Type B pancreatic cell (in vitro differentiated cells): Measurements from ENCODE around the gene ZCCHC7. TPM values are rescaled to one million over a fixed set of nuclear protein-coding genes. Genes with fewer than 3 reads are reported as not detected.
A peak's percentile ranks its signal among the peaks of the same experiment; 100 is the strongest.
"Not testable (repeated sequence)": the region's sequence is repeated elsewhere in the genome, so short reads cannot be mapped to it uniquely, and the experiment has no call there.

Experiments used
- DNase-seq: peaks from one replicate; pipeline ENCODE4 v3.0.0; 2021; ENCODE audit warnings: mixed read lengths; ENCODE audit not compliant: unreplicated experiment; ENCODE audit errors: extremely low spot score
- H3K27ac Mint-ChIP-seq: 2 replicates; pipeline ENCODE4 v1.8.0; 2021; ENCODE audit warnings: mild to moderate bottlenecking, mixed read lengths
- H3K27me3 Mint-ChIP-seq: 2 replicates; pipeline ENCODE4 v1.8.0; 2021; ENCODE audit warnings: mixed read lengths
- H3K36me3 Mint-ChIP-seq: 2 replicates; pipeline ENCODE4 v1.8.0; 2021; ENCODE audit warnings: mixed read lengths
- H3K4me1 Mint-ChIP-seq: one replicate; pipeline ENCODE4 v1.8.0; 2021; ENCODE audit warnings: mixed read lengths; ENCODE audit not compliant: unreplicated experiment
- H3K4me3 Mint-ChIP-seq: 2 replicates; pipeline ENCODE4 v1.8.0; 2021; ENCODE audit warnings: mild to moderate bottlenecking, mixed read lengths
- H3K9me3 Mint-ChIP-seq: 2 replicates; pipeline ENCODE4 v1.8.0; 2021; ENCODE audit warnings: mixed read lengths
- CTCF ChIP-seq: fragments of 200-600 bp; sonication (generic); conservative IDR thresholded peaks from 2 replicates; pipeline ENCODE4 v1.5.0; 2021; ENCODE audit warnings: antibody characterized with exemption, mild to moderate bottlenecking
- total RNA-seq: library from RNA; stranded (reverse); gene quantifications from 2 replicates; pipeline ENCODE4 v1.2.1, GENCODE V29; 2021; ENCODE audit warnings: low replicate concordance

The ZCCHC7 gene
- total RNA-seq, 1 donor from 2014 or later = 20.3 TPM

- peak; percentile 55 for TF ChIP-seq CTCF
- Mint-ChIP-seq H3K27ac (no peak overlapping the region), H3K36me3 (peaks cover 11% of the 10 kb centered on the region), H3K4me3 (no peak overlapping the region), H3K4me1 (no peaks in the 10 kb centered on the region), H3K9me3 (no peaks in the 10 kb centered on the region), H3K27me3 (no peaks in the 10 kb centered on the region)
- no peak for DNase-seq
Observed at GRCh38 chr9:37180138-37180537, 59.8 kb downstream of the ZCCHC7 start.

GRCh38 chr9:37182718-37183117 lies 62.3 kb downstream of the ZCCHC7 start:
- peaks cover 16% of the 10 kb centered on the region for H3K36me3 Mint-ChIP-seq
- H3K4me1 Mint-ChIP-seq = no peaks in the 10 kb centered on the region
- TF ChIP-seq CTCF = no peak
- H3K4me3 Mint-ChIP-seq = no peak overlapping the region
- no peaks in the 10 kb centered on the region for H3K9me3 Mint-ChIP-seq
- DNase-seq = no peak
- H3K27ac Mint-ChIP-seq = no peak overlapping the region
- H3K27me3 Mint-ChIP-seq = no peaks in the 10 kb centered on the region

- peaks cover 26% of the 10 kb centered on the region for H3K36me3 Mint-ChIP-seq
- no peak overlapping the region for H3K4me3 Mint-ChIP-seq
- TF ChIP-seq CTCF = no peak
- no peak overlapping the region for H3K27ac Mint-ChIP-seq
- no peaks in the 10 kb centered on the region for H3K27me3 Mint-ChIP-seq
- DNase-seq = no peak
- no peaks in the 10 kb centered on the region for H3K4me1 Mint-ChIP-seq
- no peaks in the 10 kb centered on the region for H3K9me3 Mint-ChIP-seq
Observed at GRCh38 chr9:37184905-37185867, 64.8 kb downstream of the ZCCHC7 start.

GRCh38 chr9:37187292-37187691 lies 66.9 kb downstream of the ZCCHC7 start:
- DNase-seq = no peak
- H3K27ac Mint-ChIP-seq = no peak overlapping the region
- H3K4me1 Mint-ChIP-seq = no peaks in the 10 kb centered on the region
- H3K36me3 Mint-ChIP-seq = peaks cover 25% of the 10 kb centered on the region
- H3K4me3 Mint-ChIP-seq = no peak overlapping the region
- no peaks in the 10 kb centered on the region for H3K9me3 Mint-ChIP-seq
- H3K27me3 Mint-ChIP-seq = no peaks in the 10 kb centered on the region
- TF ChIP-seq CTCF = no peak

- Mint-ChIP-seq H3K36me3 (peaks cover 25% of the 10 kb centered on the region), H3K4me1 (no peaks in the 10 kb centered on the region), H3K9me3 (no peaks in the 10 kb centered on the region), H3K4me3 (no peak overlapping the region), H3K27me3 (no peaks in the 10 kb centered on the region), H3K27ac (no peak overlapping the region)
- no peak for TF ChIP-seq CTCF
- DNase-seq = no peak
Observed at GRCh38 chr9:37187713-37188439, 67.5 kb downstream of the ZCCHC7 start.

DNA sequence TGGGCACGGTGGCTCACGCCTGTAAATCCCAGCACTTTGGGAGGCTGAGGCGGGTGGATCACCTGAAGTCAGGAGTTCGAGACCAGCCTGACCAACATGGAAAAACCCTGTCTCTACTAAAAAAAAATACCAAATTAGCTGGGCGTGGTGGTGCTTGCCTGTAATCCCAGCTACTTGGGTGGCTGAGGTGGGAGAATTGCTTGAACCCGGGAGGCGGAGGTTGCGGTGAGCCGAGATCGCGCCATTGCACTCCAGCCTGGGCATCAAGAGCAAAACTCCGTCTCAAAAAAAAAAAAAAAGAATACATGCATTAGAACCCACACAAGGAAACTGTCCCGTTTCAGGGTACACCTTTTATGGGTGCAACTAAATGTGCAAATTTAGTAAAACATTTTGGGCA lies 70.4 kb downstream of the ZCCHC7 start:
- not testable (repeated sequence) for DNase-seq, H3K27me3 Mint-ChIP-seq, H3K9me3 Mint-ChIP-seq, H3K27ac Mint-ChIP-seq, H3K4me3 Mint-ChIP-seq
- H3K4me1 Mint-ChIP-seq = peaks cover 10% of the 10 kb centered on the region
- peaks cover 24% of the 10 kb centered on the region for H3K36me3 Mint-ChIP-seq
